DND-41 (cell line): ENCODE results near the gene FRA10AC1.

ENCODE experiments used
- ATAC-seq: fragments of 200-7000 bp; cut with Tn5 transposase; 3 replicates; pipeline ENCODE4 v1.9.1; 2021; ENCODE audit warnings: low read depth; ENCODE audit not compliant: insufficient read depth
- DNase-seq: peaks from one replicate; pipeline ENCODE4 v3.0.0-alpha.2; 2020
- H2AFZ ChIP-seq: 2 replicates; pipeline ENCODE4 v1.6.0; 2012; ENCODE audit warnings: low read depth, low read length
- H3K27ac ChIP-seq: 2 replicates; pipeline ENCODE4 v1.5.1; 2012; ENCODE audit warnings: low read length, inconsistent platforms
- H3K27me3 ChIP-seq: fragments of 200-600 bp; sonication (generic); 2 replicates; pipeline ENCODE4 v1.6.0; 2012; ENCODE audit warnings: low read length, mild to moderate bottlenecking, inconsistent platforms; ENCODE audit not compliant: insufficient read depth, poor library complexity
- H3K36me3 ChIP-seq: 2 replicates; pipeline ENCODE4 v1.5.1; 2012; ENCODE audit warnings: low read length, inconsistent platforms; ENCODE audit not compliant: insufficient read depth
- H3K4me1 ChIP-seq: 2 replicates; pipeline ENCODE4 v1.5.1; 2012; ENCODE audit warnings: mild to moderate bottlenecking, low read length; ENCODE audit not compliant: insufficient read depth
- H3K4me2 ChIP-seq: 2 replicates; pipeline ENCODE4 v1.6.0; 2012; ENCODE audit warnings: mild to moderate bottlenecking, moderate library complexity, low read length, inconsistent platforms; ENCODE audit not compliant: insufficient read depth
- H3K4me3 ChIP-seq, 2 experiments: fragments of 200-600 bp in 1 of 2; shearing (Covaris generic) in 1 of 2; 2 replicates each; pipeline ENCODE4 v1.5.1; 2012 to 2016; ENCODE audit warnings: inconsistent platforms in 2 of 2, low read length in 2 of 2, mild to moderate bottlenecking in 2 of 2, low read depth in 1 of 2, moderate library complexity in 1 of 2
- H3K79me2 ChIP-seq: 2 replicates; pipeline ENCODE4 v1.6.0; 2012; ENCODE audit warnings: low read length, inconsistent platforms; ENCODE audit not compliant: insufficient read depth
- H3K9ac ChIP-seq: 2 replicates; pipeline ENCODE4 v1.6.0; 2012; ENCODE audit warnings: low read depth, mild to moderate bottlenecking, inconsistent platforms, low read length, moderate library complexity
- H3K9me3 ChIP-seq: 2 replicates; pipeline ENCODE4 v1.5.1; 2012; ENCODE audit warnings: low read length, moderate library complexity, mild to moderate bottlenecking, inconsistent platforms; ENCODE audit not compliant: insufficient read depth, severe bottlenecking
- H4K20me1 ChIP-seq: 2 replicates; pipeline ENCODE4 v1.6.0; 2012; ENCODE audit warnings: low read length; ENCODE audit not compliant: insufficient read depth
- EZH2 ChIP-seq: IDR thresholded peaks from 3 replicates; pipeline ENCODE4 v1.6.1; 2012; ENCODE audit warnings: borderline replicate concordance, low read depth, mild to moderate bottlenecking, moderate library complexity, low read length, inconsistent platforms; ENCODE audit not compliant: severe bottlenecking
- TF ChIP-seq, protein P1 (sequence below): IDR thresholded peaks from 2 replicates; pipeline ENCODE4 v1.5.1; 2012; ENCODE audit warnings: borderline replicate concordance, low read length, moderate library complexity, mild to moderate bottlenecking; ENCODE audit not compliant: poor library complexity, severe bottlenecking; ENCODE audit errors: extremely low read depth

The FRA10AC1 gene

GRCh38 chr10:93702210-93703001 is at the start of gene FRA10AC1:
TSS of gene FRA10AC1 (minus strand) at chr10:93702592. CDS start at chr10:93700106, 2,486 bp downstream.
- ATAC-seq (peak; percentile 84), DNase-seq (peak; percentile 87)
- H4K20me1 ChIP-seq, result no peaks in the 10 kb centered on the region
- H3K27ac ChIP-seq, result peak within 1 kb of the TSS; percentile 79
- H3K9me3 ChIP-seq, result no peaks in the 10 kb centered on the region
- peaks cover 18% of the 10 kb centered on the region for H3K36me3 ChIP-seq
- H2AFZ ChIP-seq, result peak within 1 kb of the TSS; percentile 96
- H3K9ac ChIP-seq, result peak within 1 kb of the TSS; percentile 63
- H3K4me3 ChIP-seq, result peak within 1 kb of the TSS; percentile 49 to 78; a peak in 3 of 4 replicates
- peak within 1 kb of the TSS; percentile 91 for H3K4me2 ChIP-seq
- H3K79me2 ChIP-seq, result peaks cover 8% of the 10 kb centered on the region
- TF ChIP-seq EZH2, result no peak
- TF ChIP-seq, protein P1, sequence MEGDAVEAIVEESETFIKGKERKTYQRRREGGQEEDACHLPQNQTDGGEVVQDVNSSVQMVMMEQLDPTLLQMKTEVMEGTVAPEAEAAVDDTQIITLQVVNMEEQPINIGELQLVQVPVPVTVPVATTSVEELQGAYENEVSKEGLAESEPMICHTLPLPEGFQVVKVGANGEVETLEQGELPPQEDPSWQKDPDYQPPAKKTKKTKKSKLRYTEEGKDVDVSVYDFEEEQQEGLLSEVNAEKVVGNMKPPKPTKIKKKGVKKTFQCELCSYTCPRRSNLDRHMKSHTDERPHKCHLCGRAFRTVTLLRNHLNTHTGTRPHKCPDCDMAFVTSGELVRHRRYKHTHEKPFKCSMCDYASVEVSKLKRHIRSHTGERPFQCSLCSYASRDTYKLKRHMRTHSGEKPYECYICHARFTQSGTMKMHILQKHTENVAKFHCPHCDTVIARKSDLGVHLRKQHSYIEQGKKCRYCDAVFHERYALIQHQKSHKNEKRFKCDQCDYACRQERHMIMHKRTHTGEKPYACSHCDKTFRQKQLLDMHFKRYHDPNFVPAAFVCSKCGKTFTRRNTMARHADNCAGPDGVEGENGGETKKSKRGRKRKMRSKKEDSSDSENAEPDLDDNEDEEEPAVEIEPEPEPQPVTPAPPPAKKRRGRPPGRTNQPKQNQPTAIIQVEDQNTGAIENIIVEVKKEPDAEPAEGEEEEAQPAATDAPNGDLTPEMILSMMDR, result peak; percentile 57
- no peaks in the 10 kb centered on the region for H3K27me3 ChIP-seq
- H3K4me1 ChIP-seq, result peaks cover 37% of the 10 kb centered on the region

GRCh38 chr10:93751832-93752231 is 49.4 kb upstream of the FRA10AC1 start:
- no peaks in the 10 kb centered on the region for H4K20me1 ChIP-seq
- DNase-seq (no peak), ATAC-seq (no peak)
- H3K27ac ChIP-seq, result no peak overlapping the region
- H3K9ac ChIP-seq, result no peak overlapping the region
- H3K4me3 ChIP-seq, result no peak overlapping the region
- peaks cover 12% of the 10 kb centered on the region for H3K27me3 ChIP-seq
- no peak overlapping the region for H3K4me2 ChIP-seq
- no peaks in the 10 kb centered on the region for H3K36me3 ChIP-seq
- H3K9me3 ChIP-seq, result no peaks in the 10 kb centered on the region
- no peaks in the 10 kb centered on the region for H3K79me2 ChIP-seq
- H2AFZ ChIP-seq, result no peak overlapping the region
- H3K4me1 ChIP-seq, result no peaks in the 10 kb centered on the region
- TF ChIP-seq EZH2, result no peak
- TF ChIP-seq, protein P1, result no peak

GRCh38 chr10:93751124-93751523 is 48.7 kb upstream of the FRA10AC1 start:
- Histone ChIP-seq H3K27ac (no peak overlapping the region), H3K9ac (no peak overlapping the region), H3K9me3 (no peaks in the 10 kb centered on the region), H2AFZ (no peak overlapping the region), H3K27me3 (peaks cover 12% of the 10 kb centered on the region), H3K4me1 (no peaks in the 10 kb centered on the region), H3K4me2 (no peak overlapping the region), H3K79me2 (no peaks in the 10 kb centered on the region), H3K36me3 (no peaks in the 10 kb centered on the region), H4K20me1 (no peaks in the 10 kb centered on the region), H3K4me3 (no peak overlapping the region)
- TF ChIP-seq EZH2, result no peak
- TF ChIP-seq, protein P1, result no peak
- no peak for DNase-seq
- ATAC-seq, result no peak
